Hematopoietic multipotent progenitor cell treated with erythropoietin and hydrocortisone succinate and interleukin-3 and kit ligand, for 4 days (in vitro differentiated cells): ENCODE results near the gene STAMBPL1.
A peak's percentile ranks its signal among the peaks of the same experiment; 100 is the strongest.

ENCODE experiments used
- DNase-seq: peaks from one replicate; pipeline ENCODE4 v3.0.0-alpha.2; 2015

Gene STAMBPL1

DNA sequence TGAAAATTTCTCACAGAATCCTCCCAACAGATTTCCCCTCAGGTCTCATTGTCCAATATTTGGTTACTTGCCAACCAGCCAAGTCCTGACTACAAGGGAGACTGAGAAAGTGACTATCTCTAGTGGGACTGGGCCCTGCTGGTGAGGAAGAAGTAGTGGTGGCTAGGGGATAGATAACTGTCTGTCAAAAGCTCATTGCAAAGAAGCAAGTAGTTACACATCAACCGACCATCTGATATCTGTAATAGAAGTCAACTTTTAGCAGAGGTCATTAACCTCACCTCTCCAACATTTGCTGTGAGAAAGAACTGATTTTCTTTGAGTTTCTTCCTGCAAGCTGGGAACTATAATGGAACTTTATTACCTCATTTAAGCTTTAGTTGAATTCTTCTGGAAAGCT, 15.2 kb downstream of the STAMBPL1 start:
- peak; percentile 15 for DNase-seq

DNA sequence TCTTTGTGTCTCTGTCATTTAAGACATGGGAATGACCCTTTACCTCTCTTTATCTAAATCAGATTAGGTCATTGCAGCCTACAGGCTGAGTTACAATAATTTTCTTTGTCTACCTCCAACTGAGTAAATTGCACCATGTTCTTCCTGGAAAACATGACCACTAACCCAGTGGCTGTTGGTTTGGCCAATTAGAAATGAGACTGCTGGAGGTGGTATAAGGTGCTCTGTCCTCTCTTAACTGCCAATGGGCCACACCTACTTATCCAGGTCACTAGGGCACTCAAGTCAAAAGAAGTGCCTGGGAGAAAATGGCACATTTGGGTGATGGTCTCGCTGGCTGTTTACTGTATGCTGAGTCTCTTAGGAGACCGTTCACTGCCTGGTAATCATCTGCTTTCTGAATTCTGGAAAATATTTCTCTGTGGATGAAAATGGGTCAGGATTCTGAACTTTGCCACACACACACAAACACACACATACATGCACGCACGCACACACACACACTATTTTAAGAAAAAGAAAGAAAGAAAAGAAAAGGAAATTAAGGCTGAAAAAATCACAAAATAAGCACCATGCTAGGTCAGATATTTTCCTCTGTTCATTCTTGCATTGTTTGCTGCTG, 16.4 kb downstream of the STAMBPL1 start:
- no peak for DNase-seq

DNA sequence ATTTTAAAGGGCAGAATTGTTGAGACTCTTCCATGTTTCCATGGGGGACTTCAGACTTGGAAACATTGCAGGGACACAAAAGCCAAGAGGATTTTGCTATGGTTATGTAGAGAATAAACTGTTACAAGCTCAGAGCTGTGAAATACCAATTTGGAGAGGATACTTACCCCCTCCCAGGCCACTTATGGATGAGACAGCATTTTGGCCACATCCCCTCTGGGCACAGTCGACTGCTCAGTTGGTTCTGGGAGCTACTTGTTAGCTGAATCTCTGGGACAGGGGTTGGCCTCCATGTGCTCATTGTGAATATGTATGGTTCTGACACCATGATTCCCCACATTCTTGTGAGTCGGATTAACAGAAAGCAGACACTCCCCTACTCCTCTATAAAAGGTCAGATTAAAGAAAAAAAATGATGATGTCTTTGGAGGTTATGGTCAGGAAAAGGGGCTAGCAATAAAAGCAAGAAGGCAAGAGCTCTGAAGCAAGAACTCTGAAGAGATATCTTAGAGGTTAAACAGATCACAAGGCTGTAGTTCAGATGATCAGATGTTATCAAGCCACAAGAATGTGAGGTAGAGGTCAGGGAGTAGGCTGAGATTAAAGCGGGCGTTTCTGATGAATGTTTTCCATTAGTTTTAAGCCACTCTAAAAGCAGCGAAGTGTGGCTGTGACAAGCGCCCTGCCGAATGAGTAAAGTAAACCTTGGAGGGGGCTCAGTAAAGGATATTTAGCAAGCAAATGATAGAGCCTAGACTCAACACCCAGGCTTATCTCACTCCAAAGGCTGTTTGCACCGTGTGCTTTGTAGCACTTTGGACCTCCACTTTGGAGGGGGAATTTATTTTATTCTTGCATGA, 17.2 kb downstream of the STAMBPL1 start:
- peak; percentile 42 for DNase-seq

DNA sequence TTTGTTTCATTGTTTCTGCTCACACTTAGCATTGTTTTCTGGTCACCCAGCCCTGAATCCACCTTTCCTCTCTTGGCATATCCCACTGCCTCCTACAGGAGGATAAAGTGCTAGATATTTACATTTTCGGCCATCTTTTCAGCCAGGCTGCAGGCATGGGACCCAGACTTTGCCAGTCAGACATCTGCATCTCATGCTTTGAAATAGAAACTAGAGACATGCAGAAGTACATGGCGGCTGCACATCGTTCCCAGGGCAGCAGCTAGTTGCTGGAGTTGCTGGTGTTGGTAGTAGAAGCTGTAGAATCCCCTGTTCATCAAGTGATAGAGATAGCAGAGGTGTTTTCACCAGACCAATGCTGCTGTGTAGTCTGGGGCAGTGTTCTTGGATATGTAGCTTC, 18.7 kb downstream of the STAMBPL1 start:
- DNase-seq = no peak

DNA sequence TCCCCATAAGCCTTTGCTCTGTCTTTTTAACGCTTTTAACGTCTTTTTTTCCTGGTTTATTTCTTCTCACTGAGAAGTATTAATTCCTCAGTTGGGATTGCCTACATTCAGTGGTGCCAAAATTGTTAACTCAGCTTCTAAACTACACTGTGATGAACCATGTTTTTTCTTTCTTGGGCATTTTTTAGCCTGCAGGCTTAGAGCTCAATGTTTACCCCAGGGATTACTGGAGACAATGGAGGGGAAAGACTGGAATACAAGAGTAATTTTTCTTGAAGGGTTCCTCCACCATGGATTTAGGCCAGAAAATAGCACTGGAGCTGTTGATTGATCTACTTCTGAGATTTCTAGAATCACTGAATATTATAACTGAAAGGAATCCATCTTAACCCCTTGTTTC, 19.8 kb downstream of the STAMBPL1 start:
- no peak for DNase-seq

DNA sequence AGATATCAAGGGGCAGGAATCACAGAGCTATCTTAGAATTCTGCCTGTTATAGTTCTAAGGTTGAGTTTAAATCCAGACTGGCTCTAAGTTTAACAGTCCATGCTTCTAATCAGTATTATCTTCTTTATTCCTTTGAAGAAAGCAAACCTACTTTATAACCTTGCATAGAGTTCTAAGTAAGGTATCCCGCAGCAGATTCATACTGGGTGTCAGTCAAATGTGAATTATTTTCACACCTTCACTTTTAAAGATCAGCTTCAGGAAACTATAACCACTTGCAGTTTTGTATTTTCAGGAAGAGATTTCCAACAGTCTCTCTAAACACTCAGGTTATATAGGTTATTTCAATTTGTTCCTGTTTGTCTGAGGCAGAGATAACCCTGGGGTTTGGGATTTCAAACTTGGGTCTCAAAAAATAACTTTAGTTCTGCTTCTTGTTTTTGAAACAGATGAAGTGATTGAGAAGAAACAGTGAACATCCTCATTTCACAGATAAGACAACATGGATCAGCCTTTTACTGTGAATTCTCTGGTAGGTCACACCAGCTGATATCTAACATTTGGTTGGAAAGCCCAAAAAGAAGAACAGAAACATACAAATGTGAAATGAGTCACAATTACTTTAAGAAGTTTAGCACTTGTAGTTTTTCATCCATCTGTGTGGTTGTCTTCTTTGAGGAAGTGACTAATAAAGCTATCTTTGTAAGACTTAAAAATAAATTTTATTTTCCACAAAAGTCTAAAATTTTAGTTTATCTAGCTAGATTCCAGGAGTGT, 21.4 kb downstream of the STAMBPL1 start:
- peak; percentile 41 for DNase-seq

DNA sequence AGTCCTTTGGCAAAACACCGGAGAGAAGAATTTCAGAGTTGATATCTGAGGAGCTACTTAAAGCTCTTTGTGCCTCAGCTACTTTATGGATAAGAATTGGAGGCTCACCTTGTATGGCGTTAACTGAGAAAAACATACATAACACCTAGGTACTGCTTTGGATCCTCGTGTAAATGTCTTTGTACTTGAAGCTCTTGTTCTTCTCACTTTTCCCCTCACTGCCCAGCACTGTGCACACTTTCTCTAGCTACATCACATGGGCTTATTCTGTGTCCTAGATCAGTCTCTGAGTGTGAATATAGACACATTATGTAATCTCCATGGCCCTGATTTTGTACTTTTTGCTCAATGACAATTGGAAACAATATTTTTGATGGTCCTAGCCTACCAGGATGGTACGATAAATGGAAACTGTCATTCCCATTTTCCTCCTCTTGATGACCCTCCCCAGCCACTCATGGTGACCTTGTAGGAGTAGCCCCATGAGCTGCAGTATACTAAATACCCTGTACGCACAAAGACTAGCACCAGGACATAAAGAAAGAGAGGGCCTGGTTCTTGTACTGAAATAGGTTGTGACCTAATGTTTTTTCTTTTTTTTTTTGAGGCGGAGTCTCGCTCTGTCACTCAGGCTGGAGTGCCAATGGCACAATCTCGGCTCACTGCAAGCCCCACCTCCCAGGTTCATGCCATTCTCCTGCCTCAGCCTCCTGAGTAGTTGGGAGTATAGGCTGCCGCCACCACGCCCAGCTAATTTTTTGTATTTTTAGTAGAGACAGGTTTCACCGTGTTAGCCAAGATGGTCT, 22.1 kb downstream of the STAMBPL1 start:
- no peak for DNase-seq

DNA sequence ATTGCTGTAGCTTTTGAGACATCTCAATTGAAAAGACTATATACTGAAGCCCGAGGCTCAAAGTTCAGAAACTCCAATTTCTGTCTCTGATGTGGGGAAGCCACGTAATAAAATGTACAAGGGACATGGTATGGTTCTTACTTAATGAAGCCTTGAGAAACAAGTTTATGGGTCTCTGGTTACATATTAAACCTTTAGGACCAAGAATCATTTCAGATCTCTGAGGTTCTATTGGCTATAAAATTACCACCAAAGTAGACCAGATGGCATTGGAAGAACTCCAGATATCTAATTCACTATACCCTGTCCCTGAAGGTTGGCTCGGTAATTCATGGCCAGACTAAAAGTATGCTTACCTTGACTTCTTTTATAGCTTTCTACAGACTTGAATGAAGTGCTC, 23.7 kb downstream of the STAMBPL1 start:
- no peak for DNase-seq

DNA sequence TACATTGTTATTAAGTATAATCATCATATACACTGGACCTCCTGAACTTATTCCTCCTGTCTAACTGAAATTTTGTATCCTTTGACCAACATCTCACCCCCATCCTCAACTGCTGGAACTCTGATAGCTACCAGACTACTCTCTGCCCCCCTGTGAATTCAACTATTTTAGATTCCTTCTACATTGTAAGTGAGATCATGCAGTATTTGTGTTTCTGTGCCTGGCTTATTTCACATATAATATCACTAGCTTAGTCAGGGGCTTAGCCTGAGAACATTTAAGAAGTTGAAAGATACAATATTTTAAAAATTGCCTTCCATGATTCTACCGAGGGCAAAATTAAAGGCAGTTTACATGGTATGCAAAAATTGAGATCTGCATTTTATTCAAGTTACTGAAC, 26.9 kb downstream of the STAMBPL1 start:
- DNase-seq = no peak

DNA sequence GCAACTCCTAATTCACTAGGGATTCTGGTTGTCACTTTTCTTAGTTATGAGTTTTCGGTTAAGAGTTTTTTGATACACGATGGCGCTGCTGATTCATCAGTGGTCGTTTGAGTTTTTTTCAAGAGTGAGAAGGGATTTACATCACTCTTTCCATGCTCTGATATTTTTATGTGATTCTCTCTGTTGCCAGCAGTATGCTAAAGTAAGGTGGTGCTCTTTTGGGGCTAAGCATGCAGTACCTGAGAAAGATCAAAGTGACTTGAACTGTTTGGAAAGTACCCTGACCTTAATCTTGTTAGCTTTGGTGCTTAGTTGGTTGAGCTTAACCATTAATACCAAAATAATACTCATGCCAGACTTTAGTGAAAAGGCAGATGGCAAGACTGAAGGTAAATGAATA, 28.1 kb downstream of the STAMBPL1 start:
- DNase-seq = no peak

DNA sequence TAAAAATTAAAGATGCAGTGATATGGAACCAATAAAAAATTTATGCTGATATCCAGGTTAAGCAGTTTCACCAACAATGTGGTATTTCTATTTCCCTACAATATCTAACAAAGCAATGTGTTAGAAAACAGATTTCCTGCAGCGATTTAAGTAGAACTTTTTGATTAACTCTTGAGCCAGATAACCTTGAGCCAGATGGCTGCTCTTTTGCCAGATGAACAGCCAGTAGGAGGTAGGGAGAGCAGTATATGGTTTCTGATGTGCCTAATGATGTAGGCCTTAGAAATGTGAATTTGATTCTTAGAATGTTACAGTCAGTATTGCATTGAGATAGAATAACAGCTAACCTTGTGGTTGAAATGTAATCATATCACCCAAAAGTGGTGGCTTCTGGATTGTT, 31.1 kb downstream of the STAMBPL1 start:
- no peak for DNase-seq

DNA sequence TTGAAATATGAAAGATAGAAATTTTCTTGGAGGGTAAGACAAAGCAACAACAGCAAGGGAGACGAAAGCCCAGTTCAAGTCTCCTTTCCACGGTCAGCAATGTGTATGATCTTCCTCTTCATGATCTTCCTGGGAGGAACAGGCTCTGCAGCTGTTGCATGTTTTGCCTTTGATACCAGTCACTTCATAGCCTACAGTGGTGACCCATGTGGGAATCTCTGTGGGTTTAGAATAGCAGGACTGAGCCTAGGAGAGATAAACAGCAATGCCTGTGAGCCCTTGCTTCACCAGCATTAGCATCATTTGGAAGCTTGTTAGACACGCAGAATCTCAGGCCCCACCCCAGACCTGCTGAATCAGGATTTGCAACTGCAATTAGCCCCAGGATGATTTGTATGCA, 31.8 kb downstream of the STAMBPL1 start:
- no peak for DNase-seq

DNA sequence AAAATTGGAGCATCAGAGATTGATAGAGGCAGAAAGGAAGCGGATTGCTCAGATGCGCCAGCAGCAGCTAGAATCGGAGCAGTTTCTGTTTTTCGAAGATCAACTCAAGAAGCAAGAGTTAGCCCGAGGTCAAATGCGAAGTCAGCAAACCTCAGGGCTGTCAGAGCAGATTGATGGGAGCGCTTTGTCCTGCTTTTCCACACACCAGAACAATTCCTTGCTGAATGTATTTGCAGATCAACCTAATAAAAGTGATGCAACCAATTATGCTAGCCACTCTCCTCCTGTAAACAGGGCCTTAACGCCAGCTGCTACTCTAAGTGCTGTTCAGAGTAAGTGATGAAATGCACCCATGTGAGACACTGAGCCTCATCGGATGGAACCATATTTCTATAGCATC, 33.1 kb downstream of the STAMBPL1 start:
- no peak for DNase-seq

DNA sequence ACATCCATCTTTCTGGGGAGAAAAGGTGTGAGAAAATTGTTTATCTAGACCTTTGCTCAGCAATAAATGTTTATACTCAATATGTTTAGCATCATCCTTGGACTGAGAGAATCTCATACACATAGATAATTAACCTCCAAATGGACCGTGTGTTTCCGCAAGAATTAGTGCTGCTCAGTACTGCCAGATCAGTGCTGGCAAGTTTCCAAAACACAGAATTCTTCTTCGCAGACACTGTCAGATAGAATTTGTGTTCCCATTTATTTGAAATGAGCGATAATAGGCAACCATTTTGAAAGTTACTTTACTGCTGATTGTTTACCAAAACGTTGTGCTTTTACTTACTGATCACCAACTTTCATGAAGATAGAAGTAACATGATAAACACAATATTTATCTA, 33.7 kb downstream of the STAMBPL1 start:
- DNase-seq = no peak

DNA sequence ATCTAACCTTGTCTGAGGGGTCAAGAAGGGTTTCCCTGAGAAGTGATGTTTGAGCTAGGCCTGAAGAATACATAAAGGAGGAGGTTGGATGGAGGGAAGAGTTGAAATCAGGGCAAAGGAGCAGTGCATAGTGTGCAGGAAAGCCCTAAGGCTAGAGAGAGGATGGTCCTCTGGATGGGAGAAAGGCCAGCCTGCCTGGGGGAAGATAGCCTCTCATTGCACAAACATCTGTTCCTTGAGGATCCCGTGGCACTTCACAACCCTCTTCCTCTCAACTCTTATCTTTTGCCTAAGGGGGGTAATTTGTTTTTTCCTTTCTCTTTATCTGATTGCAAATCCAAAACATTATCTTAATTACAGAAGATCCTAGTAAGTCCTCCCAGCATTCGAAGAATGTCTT, 35.7 kb downstream of the STAMBPL1 start:
- no peak for DNase-seq

DNA sequence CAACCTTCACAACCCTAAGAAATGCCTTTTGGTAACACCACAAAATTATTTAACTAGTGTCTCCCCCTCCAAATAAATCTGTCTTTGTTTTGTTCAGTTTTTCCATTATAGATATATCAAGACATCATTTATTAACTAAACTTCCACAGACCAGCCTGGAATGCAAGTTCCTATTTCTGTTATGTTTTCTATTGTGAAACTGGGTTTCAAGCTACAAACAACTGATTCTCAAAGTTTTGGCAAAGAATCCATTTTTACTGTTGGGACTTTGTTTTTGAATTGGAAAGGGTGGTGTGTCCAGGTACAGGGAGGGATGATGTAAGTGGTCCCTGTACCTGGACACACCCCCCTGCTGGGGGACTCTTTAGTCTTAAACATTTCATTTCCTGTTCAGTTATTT, 36.2 kb downstream of the STAMBPL1 start:
- no peak for DNase-seq

DNA sequence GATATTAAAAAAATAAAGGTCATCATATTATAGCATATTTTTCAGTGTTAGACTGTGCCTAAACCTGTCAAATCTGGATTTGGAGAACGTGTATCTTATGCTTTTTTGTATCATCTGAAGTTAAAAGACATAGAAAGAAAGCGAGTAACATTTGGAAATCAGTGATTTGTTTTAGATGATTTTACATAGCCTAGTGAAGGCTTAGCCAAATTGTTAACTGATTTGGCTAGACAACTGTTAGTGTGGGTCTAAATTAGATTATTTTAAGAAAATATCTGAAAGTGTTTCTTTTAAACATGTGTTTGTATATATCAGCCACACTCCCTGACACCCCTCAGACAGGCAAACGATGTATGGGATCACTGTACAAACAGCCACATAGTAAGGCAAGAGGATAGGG, 36.9 kb downstream of the STAMBPL1 start:
- no peak for DNase-seq

DNA sequence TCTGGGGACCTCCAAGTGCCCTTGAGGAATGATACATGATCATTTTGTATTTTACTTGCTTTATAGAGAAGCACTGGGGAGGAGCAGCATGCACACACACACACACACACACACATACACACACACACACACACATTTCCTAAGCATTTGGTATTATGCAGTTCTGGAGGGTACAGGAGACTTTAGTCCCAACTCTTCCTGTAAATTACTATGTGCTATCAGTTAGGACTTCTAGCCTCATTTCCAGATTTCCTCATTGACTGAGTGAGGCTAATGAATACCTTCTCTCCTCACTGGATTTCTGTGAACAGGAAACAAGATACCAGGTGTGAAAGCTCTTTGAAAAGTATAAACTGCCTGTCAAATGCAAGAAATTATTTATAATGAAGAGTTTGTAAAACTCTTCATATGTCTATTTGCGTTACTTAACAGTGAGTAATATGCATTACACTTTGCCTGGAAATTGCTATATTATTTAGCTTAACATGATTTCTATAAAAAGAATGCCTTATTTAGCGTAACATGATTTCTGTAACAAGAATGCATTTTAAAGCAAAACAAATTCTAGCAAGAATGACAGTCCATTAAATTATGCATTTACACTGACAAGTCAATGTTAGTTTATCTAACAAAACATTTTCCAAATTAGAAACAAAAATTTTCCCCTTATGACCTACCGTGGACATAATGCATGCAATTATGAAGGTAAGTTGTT, 38.3 kb downstream of the STAMBPL1 start:
- DNase-seq = no peak

DNA sequence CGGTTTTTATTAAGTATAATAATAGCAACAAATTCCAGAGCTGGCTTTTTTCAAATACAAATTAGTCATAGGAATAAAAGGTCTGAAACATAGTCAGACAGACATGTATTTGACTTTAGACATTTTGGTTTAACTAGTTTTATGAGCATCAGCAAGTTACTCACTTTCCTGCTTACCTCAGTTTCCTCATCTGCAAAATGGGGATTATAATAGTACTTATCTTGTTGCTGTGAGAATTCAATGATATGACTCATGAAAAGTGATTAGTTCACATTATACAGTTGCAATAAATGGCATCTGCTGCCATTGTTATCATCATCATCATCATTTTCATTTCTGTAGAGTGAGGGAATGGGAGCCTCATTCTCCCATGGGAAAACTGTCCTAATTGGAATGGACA, 39.0 kb downstream of the STAMBPL1 start:
- no peak for DNase-seq

DNA sequence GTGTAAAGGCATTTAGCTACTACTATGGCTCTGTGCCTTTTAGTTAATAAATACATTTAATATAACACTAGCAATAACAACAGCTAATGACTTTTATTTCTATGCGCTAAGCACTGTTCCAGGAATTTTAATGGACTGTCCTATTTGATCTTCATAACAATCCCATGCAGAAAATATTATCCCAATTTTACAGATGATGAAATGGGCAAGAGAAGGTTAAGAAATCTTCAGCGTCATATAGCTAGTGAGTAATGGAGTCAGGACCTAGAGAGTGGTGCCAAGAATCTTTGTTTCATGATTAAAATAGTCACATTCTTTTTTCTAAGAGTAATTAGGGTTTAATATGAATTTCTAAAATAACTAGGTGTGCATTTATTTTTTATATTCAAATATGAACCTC, 40.2 kb downstream of the STAMBPL1 start:
- no peak for DNase-seq

DNA sequence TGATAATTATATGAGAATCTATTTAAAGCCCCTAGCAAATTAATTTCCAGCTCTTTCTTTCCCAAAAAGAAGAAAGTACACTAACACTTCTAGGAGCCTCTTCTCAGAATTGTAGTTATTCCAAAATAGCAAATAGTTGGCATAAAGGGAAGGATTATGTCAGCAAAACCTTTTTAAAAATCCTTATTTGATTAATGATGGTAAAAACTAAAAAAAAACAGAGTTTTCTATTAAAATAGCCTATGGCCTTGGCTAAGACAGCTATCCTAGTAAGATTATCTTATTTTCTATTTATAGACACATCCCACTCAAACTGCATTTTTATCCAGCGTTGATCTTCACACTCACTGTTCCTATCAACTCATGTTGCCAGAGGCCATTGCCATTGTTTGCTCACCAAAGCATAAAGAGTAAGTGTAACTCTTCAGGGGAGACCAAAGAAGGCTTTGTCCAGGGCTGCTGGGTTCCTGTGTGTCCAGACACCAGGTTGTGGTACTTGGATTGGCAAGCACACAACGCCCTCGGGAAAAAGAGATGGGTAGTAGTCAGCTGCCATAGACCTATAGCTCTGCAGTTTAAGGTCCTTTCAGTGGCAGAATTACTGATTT, 41.0 kb downstream of the STAMBPL1 start:
- no peak for DNase-seq

DNA sequence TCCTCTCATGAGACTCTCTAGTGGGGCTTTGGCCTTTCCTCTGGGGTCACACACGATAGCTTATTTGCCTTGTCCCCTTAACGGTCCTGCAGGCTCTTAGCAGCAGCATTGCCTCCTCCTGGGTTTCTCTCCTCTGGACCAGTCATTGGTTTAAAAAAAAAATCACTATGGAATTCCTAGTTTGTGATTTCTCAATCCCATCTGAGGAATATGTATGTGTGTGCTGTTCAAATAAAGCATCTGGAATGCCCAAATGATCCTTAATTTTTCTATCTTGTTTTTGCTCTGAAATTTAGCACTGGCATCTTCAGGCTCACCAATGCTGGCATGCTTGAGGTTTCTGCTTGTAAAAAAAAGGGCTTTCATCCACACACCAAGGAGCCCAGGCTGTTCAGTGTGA, 42.0 kb downstream of the STAMBPL1 start:
- DNase-seq = no peak
